ENCODE data around the gene IGF1R. TPM values are rescaled to one million over a fixed set of nuclear protein-coding genes. Genes with fewer than 3 reads are reported as not detected.

The IGF1R gene
- total RNA-seq, 1 experiment from 2014 or later = 16.3 TPM

DNA sequence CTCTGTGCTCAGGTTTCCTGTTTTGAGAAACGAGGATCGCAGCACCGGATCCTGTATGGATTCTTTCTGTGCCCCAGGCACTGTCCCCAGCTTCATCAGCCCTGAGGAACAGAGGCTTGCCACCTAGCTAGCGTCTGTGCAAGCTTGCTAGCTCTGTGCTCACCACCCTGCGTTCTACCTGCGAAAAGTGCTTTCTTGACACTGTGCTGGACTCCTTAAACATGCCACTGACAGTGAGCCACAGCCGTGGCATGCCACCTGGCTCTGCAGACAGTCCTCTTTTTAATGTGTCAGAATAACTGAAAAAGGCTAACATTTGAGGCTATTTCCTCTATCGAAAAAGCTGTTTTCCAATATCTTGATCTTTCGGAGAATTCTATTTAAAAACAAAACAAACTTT lies 357.8 kb downstream of the IGF1R start:
- H3K4me3 ChIP-seq (replicated peaks in 1 of 2; ENCODE audit: low read depth in 1 of 2, low read length in 2 of 2) = no peak overlapping the region
- CTCF ChIA-PET = no interaction called here
- BruUV-seq (replicated peaks) = no TSS peak
- H3K79me2 ChIP-seq (ENCODE audit: insufficient read depth, low read length) = no peaks in the 10 kb centered on the region
- ATAC-seq (no peak), DNase-seq (ENCODE audit: low read depth, low spot score) (no peak)
- no peaks in the 10 kb centered on the region for H3K9me3 ChIP-seq (ENCODE audit: control insufficient read depth in 1 of 2, insufficient read depth in 1 of 2, low read depth in 1 of 2, low read length in 2 of 2)
- no peak for TF ChIP-seq SRF (IDR thresholded peaks at IDR 0.05; ENCODE audit: low read depth)
- TF ChIP-seq POLR2AphosphoS5 (IDR thresholded peaks at IDR 0.05; ENCODE audit: low read depth, low read length) = no peak
- TF ChIP-seq POLR2A (IDR thresholded peaks at IDR 0.05; ENCODE audit: borderline replicate concordance, extremely low read depth, insufficient read depth, insufficient read length) = no peak
- TF ChIP-seq FOSL1 (IDR thresholded peaks at IDR 0.05; ENCODE audit: low read depth) = no peak
- TF ChIP-seq JUND (IDR thresholded peaks at IDR 0.05) = no peak
- TF ChIP-seq YY1 (IDR thresholded peaks at IDR 0.05; ENCODE audit: extremely low read depth, insufficient replicate concordance, low read depth, low read length) = no peak
- TF ChIP-seq SIN3A (IDR thresholded peaks at IDR 0.05; ENCODE audit: low read depth) = no peak
- TF ChIP-seq ELF1 (IDR thresholded peaks at IDR 0.05; ENCODE audit: borderline replicate concordance, low read depth) = no peak
- TF ChIP-seq CBX3 (IDR thresholded peaks at IDR 0.05; ENCODE audit: low read depth) = no peak
- TF ChIP-seq ZFX (IDR thresholded peaks at IDR 0.05) = no peak
- TF ChIP-seq, protein P1, sequence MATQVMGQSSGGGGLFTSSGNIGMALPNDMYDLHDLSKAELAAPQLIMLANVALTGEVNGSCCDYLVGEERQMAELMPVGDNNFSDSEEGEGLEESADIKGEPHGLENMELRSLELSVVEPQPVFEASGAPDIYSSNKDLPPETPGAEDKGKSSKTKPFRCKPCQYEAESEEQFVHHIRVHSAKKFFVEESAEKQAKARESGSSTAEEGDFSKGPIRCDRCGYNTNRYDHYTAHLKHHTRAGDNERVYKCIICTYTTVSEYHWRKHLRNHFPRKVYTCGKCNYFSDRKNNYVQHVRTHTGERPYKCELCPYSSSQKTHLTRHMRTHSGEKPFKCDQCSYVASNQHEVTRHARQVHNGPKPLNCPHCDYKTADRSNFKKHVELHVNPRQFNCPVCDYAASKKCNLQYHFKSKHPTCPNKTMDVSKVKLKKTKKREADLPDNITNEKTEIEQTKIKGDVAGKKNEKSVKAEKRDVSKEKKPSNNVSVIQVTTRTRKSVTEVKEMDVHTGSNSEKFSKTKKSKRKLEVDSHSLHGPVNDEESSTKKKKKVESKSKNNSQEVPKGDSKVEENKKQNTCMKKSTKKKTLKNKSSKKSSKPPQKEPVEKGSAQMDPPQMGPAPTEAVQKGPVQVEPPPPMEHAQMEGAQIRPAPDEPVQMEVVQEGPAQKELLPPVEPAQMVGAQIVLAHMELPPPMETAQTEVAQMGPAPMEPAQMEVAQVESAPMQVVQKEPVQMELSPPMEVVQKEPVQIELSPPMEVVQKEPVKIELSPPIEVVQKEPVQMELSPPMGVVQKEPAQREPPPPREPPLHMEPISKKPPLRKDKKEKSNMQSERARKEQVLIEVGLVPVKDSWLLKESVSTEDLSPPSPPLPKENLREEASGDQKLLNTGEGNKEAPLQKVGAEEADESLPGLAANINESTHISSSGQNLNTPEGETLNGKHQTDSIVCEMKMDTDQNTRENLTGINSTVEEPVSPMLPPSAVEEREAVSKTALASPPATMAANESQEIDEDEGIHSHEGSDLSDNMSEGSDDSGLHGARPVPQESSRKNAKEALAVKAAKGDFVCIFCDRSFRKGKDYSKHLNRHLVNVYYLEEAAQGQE (IDR thresholded peaks at IDR 0.05; ENCODE audit: low read depth) = no peak
- no peak for TF ChIP-seq RAD21 (IDR thresholded peaks at IDR 0.05; ENCODE audit: low read depth)
- TF ChIP-seq, protein P2, sequence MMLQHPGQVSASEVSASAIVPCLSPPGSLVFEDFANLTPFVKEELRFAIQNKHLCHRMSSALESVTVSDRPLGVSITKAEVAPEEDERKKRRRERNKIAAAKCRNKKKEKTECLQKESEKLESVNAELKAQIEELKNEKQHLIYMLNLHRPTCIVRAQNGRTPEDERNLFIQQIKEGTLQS (IDR thresholded peaks at IDR 0.05) = no peak
- no peak for TF ChIP-seq EGR1 (IDR thresholded peaks at IDR 0.05; ENCODE audit: low read depth)
- TF ChIP-seq, protein P3, sequence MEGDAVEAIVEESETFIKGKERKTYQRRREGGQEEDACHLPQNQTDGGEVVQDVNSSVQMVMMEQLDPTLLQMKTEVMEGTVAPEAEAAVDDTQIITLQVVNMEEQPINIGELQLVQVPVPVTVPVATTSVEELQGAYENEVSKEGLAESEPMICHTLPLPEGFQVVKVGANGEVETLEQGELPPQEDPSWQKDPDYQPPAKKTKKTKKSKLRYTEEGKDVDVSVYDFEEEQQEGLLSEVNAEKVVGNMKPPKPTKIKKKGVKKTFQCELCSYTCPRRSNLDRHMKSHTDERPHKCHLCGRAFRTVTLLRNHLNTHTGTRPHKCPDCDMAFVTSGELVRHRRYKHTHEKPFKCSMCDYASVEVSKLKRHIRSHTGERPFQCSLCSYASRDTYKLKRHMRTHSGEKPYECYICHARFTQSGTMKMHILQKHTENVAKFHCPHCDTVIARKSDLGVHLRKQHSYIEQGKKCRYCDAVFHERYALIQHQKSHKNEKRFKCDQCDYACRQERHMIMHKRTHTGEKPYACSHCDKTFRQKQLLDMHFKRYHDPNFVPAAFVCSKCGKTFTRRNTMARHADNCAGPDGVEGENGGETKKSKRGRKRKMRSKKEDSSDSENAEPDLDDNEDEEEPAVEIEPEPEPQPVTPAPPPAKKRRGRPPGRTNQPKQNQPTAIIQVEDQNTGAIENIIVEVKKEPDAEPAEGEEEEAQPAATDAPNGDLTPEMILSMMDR (IDR thresholded peaks at IDR 0.05 in 2 of 3, conservative IDR thresholded peaks at IDR 0.05 in 1 of 3; ENCODE audit: borderline replicate concordance in 1 of 3, insufficient read depth in 1 of 3, low read depth in 2 of 3, low read length in 2 of 3) = no peak
- TF ChIP-seq, protein P4, sequence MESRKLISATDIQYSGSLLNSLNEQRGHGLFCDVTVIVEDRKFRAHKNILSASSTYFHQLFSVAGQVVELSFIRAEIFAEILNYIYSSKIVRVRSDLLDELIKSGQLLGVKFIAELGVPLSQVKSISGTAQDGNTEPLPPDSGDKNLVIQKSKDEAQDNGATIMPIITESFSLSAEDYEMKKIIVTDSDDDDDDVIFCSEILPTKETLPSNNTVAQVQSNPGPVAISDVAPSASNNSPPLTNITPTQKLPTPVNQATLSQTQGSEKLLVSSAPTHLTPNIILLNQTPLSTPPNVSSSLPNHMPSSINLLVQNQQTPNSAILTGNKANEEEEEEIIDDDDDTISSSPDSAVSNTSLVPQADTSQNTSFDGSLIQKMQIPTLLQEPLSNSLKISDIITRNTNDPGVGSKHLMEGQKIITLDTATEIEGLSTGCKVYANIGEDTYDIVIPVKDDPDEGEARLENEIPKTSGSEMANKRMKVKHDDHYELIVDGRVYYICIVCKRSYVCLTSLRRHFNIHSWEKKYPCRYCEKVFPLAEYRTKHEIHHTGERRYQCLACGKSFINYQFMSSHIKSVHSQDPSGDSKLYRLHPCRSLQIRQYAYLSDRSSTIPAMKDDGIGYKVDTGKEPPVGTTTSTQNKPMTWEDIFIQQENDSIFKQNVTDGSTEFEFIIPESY (IDR thresholded peaks at IDR 0.05; ENCODE audit: extremely low read depth, insufficient replicate concordance, low read length) = no peak
- no peaks in the 10 kb centered on the region for H3K27me3 ChIP-seq (ENCODE audit: insufficient read depth, low read length)
- H4K20me1 ChIP-seq (ENCODE audit: insufficient read depth) = no peaks in the 10 kb centered on the region
- intact Hi-C loops (cut with micrococcal nuclease) = no loop called here
- no peak overlapping the region for H3K27ac ChIP-seq (ENCODE audit: low read depth, low read length)
- H3K4me1 ChIP-seq (ENCODE audit: control insufficient read depth in 1 of 2, insufficient read depth in 2 of 2, low read length in 2 of 2) = no peaks in the 10 kb centered on the region
- H3K9ac ChIP-seq (ENCODE audit: low read length) = no peak overlapping the region
- no peak overlapping the region for H2AFZ ChIP-seq (ENCODE audit: low read depth, low read length, poor library complexity, severe bottlenecking)
- H3K9me2 ChIP-seq (ENCODE audit: insufficient read depth) = no peaks in the 10 kb centered on the region
- POLR2A ChIA-PET = no interaction called here
- H3K36me3 ChIP-seq (ENCODE audit: control insufficient read depth in 1 of 2, insufficient read depth in 2 of 2, low read length in 2 of 2) = no peaks in the 10 kb centered on the region
- H3K4me2 ChIP-seq (ENCODE audit: low read length) = no peak overlapping the region
- RAD21 ChIA-PET (ENCODE audit: low non-redundant PET in 1 of 2, low total read pairs in 2 of 2, uncharacterized antibody in 2 of 2, unreplicated experiment in 2 of 2) = no interaction called here
